SK-N-SH treated with all-trans-retinoic acid at 6 μM for 48 hours (cell line): ENCODE measurements around the gene HOMER1.

Experiments
- ARNTL ChIP-seq: fragments of 450-650 bp; formaldehyde crosslinking; IDR thresholded peaks from 2 replicates; pipeline ENCODE4 v1.5.0; 2020; ENCODE audit warnings: low read depth, mild to moderate bottlenecking, moderate library complexity, borderline replicate concordance
- CREB5 ChIP-seq: fragments of 250-450 bp; sonication (Bioruptor Pico); IDR thresholded peaks from 2 replicates; pipeline ENCODE4 v1.5.1; 2020; ENCODE audit warnings: low read depth, mild to moderate bottlenecking, moderate library complexity
- CSDC2 ChIP-seq: fragments of 250-450 bp; sonication (Bioruptor Pico); IDR thresholded peaks from 2 replicates; pipeline ENCODE4 v1.5.0; 2020; ENCODE audit warnings: mild to moderate bottlenecking, moderate library complexity
- CSRNP3 ChIP-seq: fragments of 250-450 bp; sonication (Bioruptor Pico); IDR thresholded peaks from 2 replicates; pipeline ENCODE4 v1.5.1; 2021; ENCODE audit warnings: mild to moderate bottlenecking, moderate library complexity
- PATZ1 ChIP-seq: fragments of 250-450 bp; sonication (Bioruptor Pico); IDR thresholded peaks from 2 replicates; pipeline ENCODE4 v1.8.0; 2020; ENCODE audit warnings: mild to moderate bottlenecking, moderate library complexity, borderline replicate concordance
- POU6F1 ChIP-seq: fragments of 250-450 bp; sonication (Bioruptor Pico); IDR thresholded peaks from 2 replicates; pipeline ENCODE4 v1.8.0; 2021; ENCODE audit warnings: low read depth, mild to moderate bottlenecking, moderate library complexity, borderline replicate concordance
- RARB ChIP-seq: fragments of 250-450 bp; sonication (Bioruptor Pico); IDR thresholded peaks from 2 replicates; pipeline ENCODE4 v1.8.0; 2021; ENCODE audit warnings: mild to moderate bottlenecking, moderate library complexity
- TCF4 ChIP-seq: fragments of 250-450 bp; sonication (Bioruptor Pico); IDR thresholded peaks from 2 replicates; pipeline ENCODE4 v1.8.0; 2021; ENCODE audit warnings: mild to moderate bottlenecking, moderate library complexity, borderline replicate concordance
- TOX ChIP-seq: fragments of 250-450 bp; sonication (Bioruptor Pico); IDR thresholded peaks from 2 replicates; pipeline ENCODE4 v1.8.0; 2021; ENCODE audit warnings: mild to moderate bottlenecking, moderate library complexity, borderline replicate concordance
- ZFP3 ChIP-seq: fragments of 250-450 bp; sonication (Bioruptor Pico); IDR thresholded peaks from 2 replicates; pipeline ENCODE4 v1.5.0; 2020; ENCODE audit warnings: mild to moderate bottlenecking, moderate library complexity
- ZFP30 ChIP-seq: fragments of 450-650 bp; formaldehyde crosslinking; IDR thresholded peaks from 2 replicates; pipeline ENCODE4 v1.5.0; 2022; ENCODE audit warnings: mild to moderate bottlenecking, moderate library complexity
- ZNF565 ChIP-seq: fragments of 450-650 bp; formaldehyde crosslinking; conservative IDR thresholded peaks from 2 replicates; pipeline ENCODE4 v1.5.0; 2020; ENCODE audit warnings: low read depth, mild to moderate bottlenecking, moderate library complexity
- ZNF70 ChIP-seq: fragments of 450-650 bp; formaldehyde crosslinking; IDR thresholded peaks from 2 replicates; pipeline ENCODE4 v1.5.0; 2020; ENCODE audit warnings: mild to moderate bottlenecking, moderate library complexity

GRCh38 chr5:79561525-79561893, 47.6 kb upstream of the HOMER1 start:
- TF ChIP-seq POU6F1 (CRISPR knock-in tag) (no peak), RARB (CRISPR knock-in tag) (no peak), ZFP3 (CRISPR knock-in tag) (no peak), ZNF565 (CRISPR knock-in tag) (no peak), ARNTL (CRISPR knock-in tag) (no peak), PATZ1 (no peak), TOX (no peak), CSDC2 (CRISPR knock-in tag) (no peak), CSRNP3 (CRISPR knock-in tag) (no peak), ZNF70 (no peak), CREB5 (no peak), TCF4 (CRISPR knock-in tag) (no peak), ZFP30 (CRISPR knock-in tag) (no peak)
